Gastrocnemius medialis (tissue), 4 donors: Measurements from ENCODE around the gene ZNRF3.

Experiments
- CTCF ChIP-seq, 5 experiments: fragments of 450-650 bp in 3 of 5; fragments of 200-600 bp in 2 of 5; sonication (generic) in 2 of 5; IDR thresholded peaks in 4 of 5; conservative IDR thresholded peaks in 1 of 5; 1 replicate in 4 of 5; 2 replicates in 1 of 5; pipeline ENCODE4 v1.5.1; 2016 to 2019; ENCODE audit warnings: antibody characterized with exemption in 5 of 5, mild to moderate bottlenecking in 3 of 5, moderate library complexity in 3 of 5
- POLR2A ChIP-seq, 2 donors: fragments of 450-650 bp; IDR thresholded peaks; one replicate each; pipeline ENCODE4 v1.6.1; 2017; ENCODE audit warnings: antibody characterized with exemption in 2 of 2, mild to moderate bottlenecking in 2 of 2, moderate library complexity in 2 of 2

GRCh38 chr22:29040385-29041275 is 157.3 kb downstream of the ZNRF3 start:
- peak; percentile 93 to 98 (median 95) for TF ChIP-seq CTCF (IDR thresholded peaks at IDR 0.05 in 4 of 5, conservative IDR thresholded peaks at IDR 0.05 in 1 of 5)
- no peak for TF ChIP-seq POLR2A (IDR thresholded peaks at IDR 0.05)
